Neural cell (in vitro differentiated cells): Measurements from ENCODE around the gene SLC35E3. TPM values are rescaled to one million over a fixed set of nuclear protein-coding genes. Genes with fewer than 3 reads are reported as not detected.

Source experiments
- H2AFZ ChIP-seq: fragments of 200-600, 300-800 bp; sonication (generic), shearing (Covaris generic); 2 replicates; pipeline ENCODE4 v1.6.0; 2014; ENCODE audit warnings: low read depth, mild to moderate bottlenecking, antibody characterized with exemption, low read length, moderate library complexity
- H3F3A ChIP-seq: fragments of 200-600 bp; shearing (Covaris generic); 2 replicates; pipeline ENCODE4 v1.6.1; 2016; ENCODE audit warnings: mild to moderate bottlenecking, moderate library complexity, mixed read lengths, antibody characterized with exemption, low read length; ENCODE audit not compliant: insufficient read depth, poor library complexity, severe bottlenecking
- H3K27ac ChIP-seq: fragments of 200-600, 300-800 bp; sonication (generic), shearing (Covaris generic); 2 replicates; pipeline ENCODE4 v1.5.1; 2014; ENCODE audit warnings: mild to moderate bottlenecking, low read length, moderate library complexity
- H3K27me3 ChIP-seq: fragments of 300-800, 200-600 bp; sonication (generic), shearing (Covaris generic); 2 replicates; pipeline ENCODE4 v1.6.0; 2014; ENCODE audit warnings: mild to moderate bottlenecking, low read depth, low read length, moderate library complexity; ENCODE audit not compliant: insufficient read depth
- H3K36me3 ChIP-seq: fragments of 300-800, 200-600 bp; sonication (generic), shearing (Covaris generic); 2 replicates; pipeline ENCODE4 v1.5.1; 2014; ENCODE audit warnings: mild to moderate bottlenecking, antibody characterized with exemption, low read length, moderate library complexity; ENCODE audit not compliant: insufficient read depth
- H3K4me2 ChIP-seq: fragments of 300-800, 200-600 bp; sonication (generic), shearing (Covaris generic); 2 replicates; pipeline ENCODE4 v1.6.0; 2014; ENCODE audit warnings: mild to moderate bottlenecking, low read length
- H3K4me3 ChIP-seq: fragments of 300-800, 200-600 bp; sonication (generic), shearing (Covaris generic); 2 replicates; pipeline ENCODE4 v1.5.1; 2014; ENCODE audit warnings: mild to moderate bottlenecking, low read length, moderate library complexity
- H3K79me2 ChIP-seq: fragments of 200-600 bp; shearing (Covaris generic); replicated peaks from 2 replicates; pipeline ENCODE4 v1.6.0; 2014; ENCODE audit warnings: mild to moderate bottlenecking, low read length, moderate library complexity; ENCODE audit not compliant: insufficient read depth
- H3K9ac ChIP-seq: fragments of 300-800, 200-600 bp; sonication (generic), shearing (Covaris generic); 2 replicates; pipeline ENCODE4 v1.6.1; 2016; ENCODE audit warnings: mild to moderate bottlenecking, low read length, mixed read lengths
- H3K9me2 ChIP-seq: fragments of 200-600 bp; shearing (Covaris generic); 2 replicates; pipeline ENCODE4 v1.6.1; 2016; ENCODE audit warnings: mild to moderate bottlenecking, low read length, mixed read lengths; ENCODE audit not compliant: insufficient read depth
- H3K9me3 ChIP-seq: fragments of 200-600, 300-800 bp; sonication (generic), shearing (Covaris generic); 2 replicates; pipeline ENCODE4 v1.6.1; 2016; ENCODE audit warnings: mild to moderate bottlenecking, mixed run types, low read length, moderate library complexity, mixed read lengths
- H4K20me1 ChIP-seq: fragments of 200-600 bp; shearing (Covaris generic); 2 replicates; pipeline ENCODE4 v1.6.1; 2016; ENCODE audit warnings: mild to moderate bottlenecking, mixed run types; ENCODE audit not compliant: insufficient read depth
- EP300 ChIP-seq: fragments of 450-650 bp; conservative IDR thresholded peaks from 2 replicates; pipeline ENCODE4 v1.6.1; 2014; ENCODE audit warnings: antibody characterized with exemption, mild to moderate bottlenecking, moderate library complexity; ENCODE audit not compliant: poor library complexity, severe bottlenecking
- EZH2 ChIP-seq: fragments of 200-600, 300-800 bp; shearing (Covaris generic), sonication (generic); IDR thresholded peaks from 2 replicates; pipeline ENCODE4 v1.6.1; 2014; ENCODE audit warnings: antibody characterized with exemption, low read length, borderline replicate concordance, mild to moderate bottlenecking; ENCODE audit not compliant: insufficient read depth, poor library complexity, severe bottlenecking
- MXI1 ChIP-seq: fragments of 450-650 bp; conservative IDR thresholded peaks from 2 replicates; pipeline ENCODE4 v1.6.1; 2014; ENCODE audit warnings: antibody characterized with exemption, mild to moderate bottlenecking; ENCODE audit not compliant: poor library complexity, severe bottlenecking
- POLR2AphosphoS5 ChIP-seq: IDR thresholded peaks from 2 replicates; pipeline ENCODE4 v1.6.1; 2012
- RAD21 ChIP-seq: fragments of 450-650 bp; conservative IDR thresholded peaks from 2 replicates; pipeline ENCODE4 v1.6.1; 2014; ENCODE audit warnings: antibody characterized with exemption, mild to moderate bottlenecking, moderate library complexity
- SMC3 ChIP-seq: fragments of 450-650 bp; conservative IDR thresholded peaks from 2 replicates; pipeline ENCODE4 v1.6.1; 2014; ENCODE audit warnings: antibody characterized with exemption, mild to moderate bottlenecking, moderate library complexity; ENCODE audit not compliant: poor library complexity
- TAF1 ChIP-seq: IDR thresholded peaks from 2 replicates; pipeline ENCODE4 v1.6.1; 2012; ENCODE audit warnings: low read depth
- polyA plus RNA-seq: library from polyadenylated mRNA; depleted of rRNA; stranded (reverse); fragments of >200 nt; gene quantifications from 2 replicates; pipeline ENCODE4 v1.2.3, GENCODE V29; 2014
- TF ChIP-seq, protein P1 (sequence below): fragments of 450-650 bp; IDR thresholded peaks from 2 replicates; pipeline ENCODE4 v1.5.1; 2014; ENCODE audit warnings: antibody characterized with exemption, mild to moderate bottlenecking, moderate library complexity; ENCODE audit not compliant: poor library complexity, severe bottlenecking
- TF ChIP-seq, protein P2 (sequence below): IDR thresholded peaks from 2 replicates; pipeline ENCODE4 v1.6.1; 2012; ENCODE audit warnings: borderline replicate concordance

SLC35E3 gene
- polyA plus RNA-seq, 1 donor from 2014 or later: 10.5 TPM

DNA sequence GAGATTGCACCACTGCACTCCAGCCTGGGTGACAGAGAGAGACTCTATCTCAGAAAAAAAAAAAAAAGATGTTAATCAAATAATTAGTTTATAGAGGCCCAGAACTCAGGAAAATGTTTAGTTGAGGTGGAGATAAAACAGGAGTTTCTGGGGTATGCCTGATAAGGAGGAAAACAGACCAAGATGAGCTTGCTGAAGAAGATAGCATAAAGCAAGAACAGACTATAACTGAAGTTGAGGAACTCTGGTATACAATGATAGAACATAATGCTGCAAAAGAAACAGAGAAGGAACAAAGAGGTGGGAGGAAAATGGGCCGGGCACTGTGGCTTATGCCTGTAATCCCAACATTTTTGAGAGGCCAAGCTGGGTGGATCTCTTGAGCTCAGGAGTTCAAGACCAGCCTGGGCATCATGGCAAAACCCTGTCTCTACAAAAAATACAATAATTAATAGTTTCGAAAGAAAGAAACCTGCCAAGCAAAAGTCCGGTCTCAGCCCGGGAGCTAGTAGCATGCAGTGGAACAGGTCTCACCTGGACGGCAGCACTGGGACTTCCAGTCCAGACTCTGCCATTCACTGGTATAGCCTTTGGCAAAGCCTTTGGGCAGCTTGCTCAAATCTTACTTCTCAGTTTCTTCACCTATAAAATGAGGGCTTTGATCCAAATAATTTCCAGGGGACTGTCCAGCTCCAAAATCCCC, 25.4 kb downstream of the SLC35E3 start:
- Histone ChIP-seq H3K9ac (no peak overlapping the region), H2AFZ (no peak overlapping the region), H4K20me1 (no peaks in the 10 kb centered on the region)

DNA sequence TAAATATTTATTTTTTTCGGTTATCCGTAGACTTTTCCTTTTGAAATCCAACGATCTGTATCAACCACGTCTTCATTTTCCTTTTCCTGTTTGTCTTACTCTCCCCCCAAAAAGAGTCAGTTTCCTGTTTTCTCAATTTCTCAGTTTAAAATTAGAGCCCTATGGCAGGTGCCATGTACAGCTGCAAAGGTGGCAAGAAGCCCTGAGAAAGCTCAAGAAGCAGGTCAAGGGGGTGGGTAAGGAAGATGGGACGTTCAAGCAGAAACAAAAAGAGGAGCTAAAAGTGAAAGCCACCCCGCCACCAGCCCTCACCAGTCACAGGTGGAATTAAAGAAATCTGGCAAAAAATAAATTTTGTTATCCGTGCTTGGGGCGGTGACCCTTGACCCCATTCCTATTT, 26.7 kb downstream of the SLC35E3 start:
- Histone ChIP-seq H3K27me3 (no peaks in the 10 kb centered on the region), H4K20me1 (no peaks in the 10 kb centered on the region), H3K79me2 (no peaks in the 10 kb centered on the region), H3K9me3 (no peaks in the 10 kb centered on the region), H3K4me2 (no peak overlapping the region), H3K36me3 (no peaks in the 10 kb centered on the region), H3F3A (no peaks in the 10 kb centered on the region), H3K4me3 (no peak overlapping the region), H3K27ac (no peak overlapping the region), H3K9ac (no peak overlapping the region), H3K9me2 (no peaks in the 10 kb centered on the region), H2AFZ (no peak overlapping the region)
- TF ChIP-seq, protein P1, sequence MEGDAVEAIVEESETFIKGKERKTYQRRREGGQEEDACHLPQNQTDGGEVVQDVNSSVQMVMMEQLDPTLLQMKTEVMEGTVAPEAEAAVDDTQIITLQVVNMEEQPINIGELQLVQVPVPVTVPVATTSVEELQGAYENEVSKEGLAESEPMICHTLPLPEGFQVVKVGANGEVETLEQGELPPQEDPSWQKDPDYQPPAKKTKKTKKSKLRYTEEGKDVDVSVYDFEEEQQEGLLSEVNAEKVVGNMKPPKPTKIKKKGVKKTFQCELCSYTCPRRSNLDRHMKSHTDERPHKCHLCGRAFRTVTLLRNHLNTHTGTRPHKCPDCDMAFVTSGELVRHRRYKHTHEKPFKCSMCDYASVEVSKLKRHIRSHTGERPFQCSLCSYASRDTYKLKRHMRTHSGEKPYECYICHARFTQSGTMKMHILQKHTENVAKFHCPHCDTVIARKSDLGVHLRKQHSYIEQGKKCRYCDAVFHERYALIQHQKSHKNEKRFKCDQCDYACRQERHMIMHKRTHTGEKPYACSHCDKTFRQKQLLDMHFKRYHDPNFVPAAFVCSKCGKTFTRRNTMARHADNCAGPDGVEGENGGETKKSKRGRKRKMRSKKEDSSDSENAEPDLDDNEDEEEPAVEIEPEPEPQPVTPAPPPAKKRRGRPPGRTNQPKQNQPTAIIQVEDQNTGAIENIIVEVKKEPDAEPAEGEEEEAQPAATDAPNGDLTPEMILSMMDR: no peak
- TF ChIP-seq EP300 (no peak), SMC3 (no peak), EZH2 (no peak), MXI1 (no peak), RAD21 (no peak)

More for the DNA sequence above, 25.4 kb downstream of the SLC35E3 start:
- Histone ChIP-seq H3K27ac (no peak overlapping the region), H3F3A (no peaks in the 10 kb centered on the region), H3K4me2 (no peak overlapping the region), H3K9me2 (no peaks in the 10 kb centered on the region), H3K4me3 (no peak overlapping the region), H3K36me3 (no peaks in the 10 kb centered on the region), H3K79me2 (no peaks in the 10 kb centered on the region), H3K27me3 (no peaks in the 10 kb centered on the region), H3K9me3 (no peaks in the 10 kb centered on the region)
- TF ChIP-seq MXI1 (no peak), RAD21 (no peak), EZH2 (no peak), POLR2AphosphoS5 (no peak), SMC3 (no peak), EP300 (no peak), TAF1 (no peak)
- TF ChIP-seq, protein P2, sequence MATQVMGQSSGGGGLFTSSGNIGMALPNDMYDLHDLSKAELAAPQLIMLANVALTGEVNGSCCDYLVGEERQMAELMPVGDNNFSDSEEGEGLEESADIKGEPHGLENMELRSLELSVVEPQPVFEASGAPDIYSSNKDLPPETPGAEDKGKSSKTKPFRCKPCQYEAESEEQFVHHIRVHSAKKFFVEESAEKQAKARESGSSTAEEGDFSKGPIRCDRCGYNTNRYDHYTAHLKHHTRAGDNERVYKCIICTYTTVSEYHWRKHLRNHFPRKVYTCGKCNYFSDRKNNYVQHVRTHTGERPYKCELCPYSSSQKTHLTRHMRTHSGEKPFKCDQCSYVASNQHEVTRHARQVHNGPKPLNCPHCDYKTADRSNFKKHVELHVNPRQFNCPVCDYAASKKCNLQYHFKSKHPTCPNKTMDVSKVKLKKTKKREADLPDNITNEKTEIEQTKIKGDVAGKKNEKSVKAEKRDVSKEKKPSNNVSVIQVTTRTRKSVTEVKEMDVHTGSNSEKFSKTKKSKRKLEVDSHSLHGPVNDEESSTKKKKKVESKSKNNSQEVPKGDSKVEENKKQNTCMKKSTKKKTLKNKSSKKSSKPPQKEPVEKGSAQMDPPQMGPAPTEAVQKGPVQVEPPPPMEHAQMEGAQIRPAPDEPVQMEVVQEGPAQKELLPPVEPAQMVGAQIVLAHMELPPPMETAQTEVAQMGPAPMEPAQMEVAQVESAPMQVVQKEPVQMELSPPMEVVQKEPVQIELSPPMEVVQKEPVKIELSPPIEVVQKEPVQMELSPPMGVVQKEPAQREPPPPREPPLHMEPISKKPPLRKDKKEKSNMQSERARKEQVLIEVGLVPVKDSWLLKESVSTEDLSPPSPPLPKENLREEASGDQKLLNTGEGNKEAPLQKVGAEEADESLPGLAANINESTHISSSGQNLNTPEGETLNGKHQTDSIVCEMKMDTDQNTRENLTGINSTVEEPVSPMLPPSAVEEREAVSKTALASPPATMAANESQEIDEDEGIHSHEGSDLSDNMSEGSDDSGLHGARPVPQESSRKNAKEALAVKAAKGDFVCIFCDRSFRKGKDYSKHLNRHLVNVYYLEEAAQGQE: no peak
- TF ChIP-seq, protein P1: no peak
